Mucosa of descending colon (tissue), 3 donors: ENCODE data around the gene SVEP1. TPM values are rescaled to one million over a fixed set of nuclear protein-coding genes. Genes with fewer than 3 reads are reported as not detected.

Source experiments
- ATAC-seq: fragments of 200-7000 bp; cut with Tn5 transposase; one replicate; pipeline ENCODE4 v1.9.1; 2020; ENCODE audit warnings: mild to moderate bottlenecking, moderate library complexity
- DNase-seq, 3 donors: peaks; one replicate each; pipeline ENCODE4 v3.0.0-alpha.2; 2020
- H3K36me3 ChIP-seq: fragments of 200-600 bp; one replicate; pipeline ENCODE4 v1.8.0; 2021; ENCODE audit warnings: low read depth, mild to moderate bottlenecking
- H3K4me1 ChIP-seq: fragments of 200-600 bp; one replicate; pipeline ENCODE4 v1.8.0; 2021; ENCODE audit warnings: low read depth, mild to moderate bottlenecking
- H3K4me3 ChIP-seq: fragments of 200-600 bp; one replicate; pipeline ENCODE4 v1.8.0; 2021; ENCODE audit warnings: mild to moderate bottlenecking
- H3K9me3 ChIP-seq: fragments of 200-600 bp; one replicate; pipeline ENCODE4 v1.8.0; 2021; ENCODE audit warnings: mild to moderate bottlenecking
- CTCF ChIP-seq: fragments of 200-600 bp; IDR thresholded peaks from one replicate; pipeline ENCODE4 v1.8.0; 2022; ENCODE audit warnings: antibody characterized with exemption, mild to moderate bottlenecking
- intact Hi-C, 2 donors: fragments of 100-400 bp; cut with DNase I in 1 of 2; cut with micrococcal nuclease in 1 of 2; formaldehyde crosslinking; loops; one replicate each; pipeline versions ENCODE4 v1.11.0 to v1.11.1; 2022; cut with DNase I, micrococcal nuclease
- total RNA-seq, 3 donors: library from RNA; stranded (reverse); fragmentation: NEBNext Ultra II Directional in 2 of 3; extraction: Animal tissue kit (Norgen Biotek cat#: 25700) in 2 of 3; gene quantifications; one replicate each; pipeline versions ENCODE4 v1.2.1 to v1.2.4, GENCODE V29; 2021 to 2023
- donor health status: DM: no; HTN: no; CAD: no; lungs with moderate emphysema.
- donor health status: DM: no; HTN: no; CAD: no.
- donor health status: DM: no; HTN: yes; CAD: no.

SVEP1 gene
- total RNA-seq, 3 donors from 2014 or later: 3.6 to 20.4 (median 12.0) TPM

GRCh38 chr9:110512817-110513216 lies 66.7 kb downstream of the SVEP1 start:
- no peak for DNase-seq
- TF ChIP-seq CTCF: no peak
- intact Hi-C loops: no loop called here

GRCh38 chr9:110509792-110510191 lies 69.7 kb downstream of the SVEP1 start:
- no peak for ATAC-seq
- H3K4me3 ChIP-seq: no peak overlapping the region
- H3K36me3 ChIP-seq: no peaks in the 10 kb centered on the region
- DNase-seq: no peak
- no peak for TF ChIP-seq CTCF
- intact Hi-C loops: no loop called here
- H3K4me1 ChIP-seq: no peaks in the 10 kb centered on the region
- H3K9me3 ChIP-seq: no peaks in the 10 kb centered on the region

More at GRCh38 chr9:110512817-110513216, 66.7 kb downstream of the SVEP1 start:
- Histone ChIP-seq H3K4me3 (no peak overlapping the region), H3K9me3 (no peaks in the 10 kb centered on the region), H3K4me1 (no peaks in the 10 kb centered on the region), H3K36me3 (no peaks in the 10 kb centered on the region)
- no peak for ATAC-seq

GRCh38 chr9:110502842-110503241 lies 76.7 kb downstream of the SVEP1 start:
- DNase-seq (no peak), ATAC-seq (no peak)
- no peak overlapping the region for H3K4me3 ChIP-seq
- intact Hi-C loops: no loop called here
- no peaks in the 10 kb centered on the region for H3K4me1 ChIP-seq
- no peaks in the 10 kb centered on the region for H3K9me3 ChIP-seq
- no peaks in the 10 kb centered on the region for H3K36me3 ChIP-seq
- no peak for TF ChIP-seq CTCF

- Histone ChIP-seq H3K9me3 (no peaks in the 10 kb centered on the region), H3K4me1 (no peaks in the 10 kb centered on the region), H3K4me3 (no peak overlapping the region), H3K36me3 (no peaks in the 10 kb centered on the region)
- intact Hi-C loops: no loop called here
- ATAC-seq (no peak), DNase-seq (no peak)
- TF ChIP-seq CTCF: no peak
These were observed 79.9 kb downstream of the SVEP1 start for GRCh38 chr9:110499608-110500007.

GRCh38 chr9:110487196-110487595 lies 92.3 kb downstream of the SVEP1 start:
- H3K4me1 ChIP-seq: no peaks in the 10 kb centered on the region
- ATAC-seq: no peak
- H3K4me3 ChIP-seq: no peak overlapping the region

More at GRCh38 chr9:110487196-110487595, 92.3 kb downstream of the SVEP1 start:
- intact Hi-C loops: no loop called here
- no peaks in the 10 kb centered on the region for H3K36me3 ChIP-seq
- TF ChIP-seq CTCF: no peak
- H3K9me3 ChIP-seq: no peaks in the 10 kb centered on the region
- DNase-seq: no peak
